Neural cell (in vitro differentiated cells): ENCODE data around the gene MOV10L1. TPM values are rescaled to one million over a fixed set of nuclear protein-coding genes. Genes with fewer than 3 reads are reported as not detected.

Source experiments
- H2AFZ ChIP-seq: fragments of 200-600, 300-800 bp; sonication (generic), shearing (Covaris generic); 2 replicates; pipeline ENCODE4 v1.6.0; 2014; ENCODE audit warnings: low read depth, mild to moderate bottlenecking, antibody characterized with exemption, low read length, moderate library complexity
- H3F3A ChIP-seq: fragments of 200-600 bp; shearing (Covaris generic); 2 replicates; pipeline ENCODE4 v1.6.1; 2016; ENCODE audit warnings: mild to moderate bottlenecking, moderate library complexity, mixed read lengths, antibody characterized with exemption, low read length; ENCODE audit not compliant: insufficient read depth, poor library complexity, severe bottlenecking
- H3K27ac ChIP-seq: fragments of 200-600, 300-800 bp; sonication (generic), shearing (Covaris generic); 2 replicates; pipeline ENCODE4 v1.5.1; 2014; ENCODE audit warnings: mild to moderate bottlenecking, low read length, moderate library complexity
- H3K27me3 ChIP-seq: fragments of 300-800, 200-600 bp; sonication (generic), shearing (Covaris generic); 2 replicates; pipeline ENCODE4 v1.6.0; 2014; ENCODE audit warnings: mild to moderate bottlenecking, low read depth, low read length, moderate library complexity; ENCODE audit not compliant: insufficient read depth
- H3K36me3 ChIP-seq: fragments of 300-800, 200-600 bp; sonication (generic), shearing (Covaris generic); 2 replicates; pipeline ENCODE4 v1.5.1; 2014; ENCODE audit warnings: mild to moderate bottlenecking, antibody characterized with exemption, low read length, moderate library complexity; ENCODE audit not compliant: insufficient read depth
- H3K4me2 ChIP-seq: fragments of 300-800, 200-600 bp; sonication (generic), shearing (Covaris generic); 2 replicates; pipeline ENCODE4 v1.6.0; 2014; ENCODE audit warnings: mild to moderate bottlenecking, low read length
- H3K4me3 ChIP-seq: fragments of 300-800, 200-600 bp; sonication (generic), shearing (Covaris generic); 2 replicates; pipeline ENCODE4 v1.5.1; 2014; ENCODE audit warnings: mild to moderate bottlenecking, low read length, moderate library complexity
- H3K79me2 ChIP-seq: fragments of 200-600 bp; shearing (Covaris generic); replicated peaks from 2 replicates; pipeline ENCODE4 v1.6.0; 2014; ENCODE audit warnings: mild to moderate bottlenecking, low read length, moderate library complexity; ENCODE audit not compliant: insufficient read depth
- H3K9ac ChIP-seq: fragments of 300-800, 200-600 bp; sonication (generic), shearing (Covaris generic); 2 replicates; pipeline ENCODE4 v1.6.1; 2016; ENCODE audit warnings: mild to moderate bottlenecking, low read length, mixed read lengths
- H3K9me2 ChIP-seq: fragments of 200-600 bp; shearing (Covaris generic); 2 replicates; pipeline ENCODE4 v1.6.1; 2016; ENCODE audit warnings: mild to moderate bottlenecking, low read length, mixed read lengths; ENCODE audit not compliant: insufficient read depth
- H3K9me3 ChIP-seq: fragments of 200-600, 300-800 bp; sonication (generic), shearing (Covaris generic); 2 replicates; pipeline ENCODE4 v1.6.1; 2016; ENCODE audit warnings: mild to moderate bottlenecking, mixed run types, low read length, moderate library complexity, mixed read lengths
- H4K20me1 ChIP-seq: fragments of 200-600 bp; shearing (Covaris generic); 2 replicates; pipeline ENCODE4 v1.6.1; 2016; ENCODE audit warnings: mild to moderate bottlenecking, mixed run types; ENCODE audit not compliant: insufficient read depth
- CTCF ChIP-seq: fragments of 450-650 bp; IDR thresholded peaks from 2 replicates; pipeline ENCODE4 v1.5.1; 2014; ENCODE audit warnings: antibody characterized with exemption, mild to moderate bottlenecking, moderate library complexity; ENCODE audit not compliant: poor library complexity, severe bottlenecking
- EP300 ChIP-seq: fragments of 450-650 bp; conservative IDR thresholded peaks from 2 replicates; pipeline ENCODE4 v1.6.1; 2014; ENCODE audit warnings: antibody characterized with exemption, mild to moderate bottlenecking, moderate library complexity; ENCODE audit not compliant: poor library complexity, severe bottlenecking
- EZH2 ChIP-seq: fragments of 200-600, 300-800 bp; shearing (Covaris generic), sonication (generic); IDR thresholded peaks from 2 replicates; pipeline ENCODE4 v1.6.1; 2014; ENCODE audit warnings: antibody characterized with exemption, low read length, borderline replicate concordance, mild to moderate bottlenecking; ENCODE audit not compliant: insufficient read depth, poor library complexity, severe bottlenecking
- MXI1 ChIP-seq: fragments of 450-650 bp; conservative IDR thresholded peaks from 2 replicates; pipeline ENCODE4 v1.6.1; 2014; ENCODE audit warnings: antibody characterized with exemption, mild to moderate bottlenecking; ENCODE audit not compliant: poor library complexity, severe bottlenecking
- POLR2AphosphoS5 ChIP-seq: IDR thresholded peaks from 2 replicates; pipeline ENCODE4 v1.6.1; 2012
- RAD21 ChIP-seq: fragments of 450-650 bp; conservative IDR thresholded peaks from 2 replicates; pipeline ENCODE4 v1.6.1; 2014; ENCODE audit warnings: antibody characterized with exemption, mild to moderate bottlenecking, moderate library complexity
- REST ChIP-seq: IDR thresholded peaks from 2 replicates; pipeline ENCODE4 v1.6.1; 2012; ENCODE audit warnings: borderline replicate concordance
- SMC3 ChIP-seq: fragments of 450-650 bp; conservative IDR thresholded peaks from 2 replicates; pipeline ENCODE4 v1.6.1; 2014; ENCODE audit warnings: antibody characterized with exemption, mild to moderate bottlenecking, moderate library complexity; ENCODE audit not compliant: poor library complexity
- TAF1 ChIP-seq: IDR thresholded peaks from 2 replicates; pipeline ENCODE4 v1.6.1; 2012; ENCODE audit warnings: low read depth
- polyA plus RNA-seq: library from polyadenylated mRNA; depleted of rRNA; stranded (reverse); fragments of >200 nt; gene quantifications from 2 replicates; pipeline ENCODE4 v1.2.3, GENCODE V29; 2014

The MOV10L1 gene
- polyA plus RNA-seq, 1 donor from 2014 or later = not detected

GRCh38 chr22:50125029-50125428, 35.2 kb downstream of the MOV10L1 start:
- Histone ChIP-seq H2AFZ (no peak overlapping the region), H3K4me3 (no peak overlapping the region), H3K9ac (no peak overlapping the region), H3K9me2 (no peaks in the 10 kb centered on the region), H3K27ac (no peak overlapping the region), H3K4me2 (no peak overlapping the region), H3K79me2 (no peaks in the 10 kb centered on the region), H4K20me1 (no peaks in the 10 kb centered on the region), H3K27me3 (no peaks in the 10 kb centered on the region), H3K36me3 (no peaks in the 10 kb centered on the region), H3F3A (no peaks in the 10 kb centered on the region), H3K9me3 (peaks cover 7% of the 10 kb centered on the region)
- TF ChIP-seq REST = no peak
- TF ChIP-seq EZH2 = no peak
- no peak for TF ChIP-seq POLR2AphosphoS5
- TF ChIP-seq CTCF = no peak
- no peak for TF ChIP-seq RAD21
- TF ChIP-seq MXI1 = no peak
- TF ChIP-seq EP300 = no peak
- TF ChIP-seq TAF1 = no peak
- TF ChIP-seq SMC3 = no peak

GRCh38 chr22:50129121-50129736, 39.4 kb downstream of the MOV10L1 start:
- Histone ChIP-seq H3K4me2 (no peak overlapping the region), H3K27me3 (no peaks in the 10 kb centered on the region), H3K27ac (no peak overlapping the region), H4K20me1 (no peaks in the 10 kb centered on the region), H2AFZ (no peak overlapping the region), H3K36me3 (no peaks in the 10 kb centered on the region), H3K9me2 (no peaks in the 10 kb centered on the region), H3F3A (no peaks in the 10 kb centered on the region), H3K9ac (no peak overlapping the region), H3K79me2 (no peaks in the 10 kb centered on the region), H3K4me3 (no peak overlapping the region), H3K9me3 (peaks cover 3% of the 10 kb centered on the region)
- no peak for TF ChIP-seq REST
- TF ChIP-seq CTCF = no peak
- no peak for TF ChIP-seq EP300
